Measurements from ENCODE around the gene NAXD. TPM values are rescaled to one million over a fixed set of nuclear protein-coding genes. Genes with fewer than 3 reads are reported as not detected.

The NAXD gene
- polyA plus RNA-seq, 1 donor from 2014 or later: 58.1 TPM

DNA sequence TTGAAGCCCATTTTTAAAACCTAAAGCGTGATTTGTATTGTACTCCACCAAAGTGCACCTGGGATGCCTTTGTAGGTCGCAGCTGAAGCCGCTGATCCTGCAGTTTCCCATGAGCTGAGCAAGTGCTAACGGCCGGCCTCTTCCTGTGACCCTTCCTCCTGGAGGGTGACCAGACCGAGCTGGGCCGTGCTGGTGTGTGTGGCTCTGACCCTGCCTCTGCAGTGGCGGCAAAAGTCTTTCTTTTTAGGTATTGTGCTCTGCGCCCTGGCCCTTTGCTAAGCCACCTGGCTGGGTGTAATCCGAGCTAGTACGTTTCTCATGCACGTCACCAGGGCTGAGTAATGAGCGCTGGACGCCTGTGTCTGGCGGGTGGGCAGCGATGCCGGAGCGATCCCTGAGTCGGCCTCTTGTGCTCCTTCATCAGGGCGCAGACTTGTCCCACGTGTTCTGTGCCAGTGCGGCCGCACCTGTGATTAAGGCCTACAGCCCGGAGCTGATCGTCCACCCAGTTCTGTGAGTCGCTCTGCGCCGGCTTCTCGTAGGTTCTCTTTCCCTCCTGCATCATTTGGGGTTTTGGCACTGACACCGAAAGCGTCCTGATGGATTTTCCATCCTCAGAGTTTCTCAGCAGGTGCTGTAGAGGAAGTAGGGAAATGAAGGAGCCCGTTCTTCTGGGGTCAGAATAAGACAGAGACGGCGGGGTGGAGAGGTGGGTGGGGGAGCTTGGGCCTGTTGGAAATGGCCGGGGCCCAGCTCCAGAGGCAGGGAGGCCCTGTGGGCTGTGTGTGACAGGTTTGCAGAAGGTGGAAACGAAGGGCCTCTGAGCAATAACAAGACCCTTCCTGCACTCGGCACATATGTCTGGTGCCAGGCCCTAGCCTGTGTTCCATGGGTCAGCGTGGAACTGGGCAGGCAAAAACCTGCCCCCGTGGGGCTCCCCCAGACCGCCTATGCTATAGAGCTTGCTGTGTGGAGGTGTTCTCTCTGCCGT is 9.7 kb downstream of the NAXD start:
- Histone ChIP-seq H3K9me3 (ENCODE audit: low read length) (no peaks in the 10 kb centered on the region), H3K9me2 (ENCODE audit: insufficient read depth, low read length) (no peaks in the 10 kb centered on the region), H3K36me3 (ENCODE audit: insufficient read depth, low read length) (no peaks in the 10 kb centered on the region), H3K4me2 (ENCODE audit: low read length) (no peak overlapping the region), H4K20me1 (ENCODE audit: insufficient read depth) (no peaks in the 10 kb centered on the region), H3K27me3 (ENCODE audit: insufficient read depth, low read depth, low read length) (no peaks in the 10 kb centered on the region), H3K4me3 (ENCODE audit: low read length) (no peak overlapping the region), H3K79me2 (replicated peaks; ENCODE audit: insufficient read depth, low read length) (peaks cover 11% of the 10 kb centered on the region), H3K27ac (ENCODE audit: low read length) (no peak overlapping the region), H2AFZ (ENCODE audit: low read depth, low read length) (no peak overlapping the region), H3K9ac (ENCODE audit: low read length) (no peak overlapping the region), H3F3A (ENCODE audit: insufficient read depth, low read length, poor library complexity, severe bottlenecking) (no peaks in the 10 kb centered on the region)
- TF ChIP-seq, protein P1, sequence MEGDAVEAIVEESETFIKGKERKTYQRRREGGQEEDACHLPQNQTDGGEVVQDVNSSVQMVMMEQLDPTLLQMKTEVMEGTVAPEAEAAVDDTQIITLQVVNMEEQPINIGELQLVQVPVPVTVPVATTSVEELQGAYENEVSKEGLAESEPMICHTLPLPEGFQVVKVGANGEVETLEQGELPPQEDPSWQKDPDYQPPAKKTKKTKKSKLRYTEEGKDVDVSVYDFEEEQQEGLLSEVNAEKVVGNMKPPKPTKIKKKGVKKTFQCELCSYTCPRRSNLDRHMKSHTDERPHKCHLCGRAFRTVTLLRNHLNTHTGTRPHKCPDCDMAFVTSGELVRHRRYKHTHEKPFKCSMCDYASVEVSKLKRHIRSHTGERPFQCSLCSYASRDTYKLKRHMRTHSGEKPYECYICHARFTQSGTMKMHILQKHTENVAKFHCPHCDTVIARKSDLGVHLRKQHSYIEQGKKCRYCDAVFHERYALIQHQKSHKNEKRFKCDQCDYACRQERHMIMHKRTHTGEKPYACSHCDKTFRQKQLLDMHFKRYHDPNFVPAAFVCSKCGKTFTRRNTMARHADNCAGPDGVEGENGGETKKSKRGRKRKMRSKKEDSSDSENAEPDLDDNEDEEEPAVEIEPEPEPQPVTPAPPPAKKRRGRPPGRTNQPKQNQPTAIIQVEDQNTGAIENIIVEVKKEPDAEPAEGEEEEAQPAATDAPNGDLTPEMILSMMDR (IDR thresholded peaks at IDR 0.05; ENCODE audit: poor library complexity, severe bottlenecking): no peak
- TF ChIP-seq RAD21 (conservative IDR thresholded peaks at IDR 0.05) (no peak), MXI1 (conservative IDR thresholded peaks at IDR 0.05; ENCODE audit: poor library complexity, severe bottlenecking) (no peak), EP300 (conservative IDR thresholded peaks at IDR 0.05; ENCODE audit: poor library complexity, severe bottlenecking) (no peak), EZH2 (IDR thresholded peaks at IDR 0.05; ENCODE audit: borderline replicate concordance, insufficient read depth, low read length, poor library complexity, severe bottlenecking) (no peak), SMC3 (conservative IDR thresholded peaks at IDR 0.05; ENCODE audit: poor library complexity) (no peak), TAF1 (IDR thresholded peaks at IDR 0.05; ENCODE audit: low read depth) (no peak), POLR2AphosphoS5 (IDR thresholded peaks at IDR 0.05) (no peak)
- TF ChIP-seq, protein P2, sequence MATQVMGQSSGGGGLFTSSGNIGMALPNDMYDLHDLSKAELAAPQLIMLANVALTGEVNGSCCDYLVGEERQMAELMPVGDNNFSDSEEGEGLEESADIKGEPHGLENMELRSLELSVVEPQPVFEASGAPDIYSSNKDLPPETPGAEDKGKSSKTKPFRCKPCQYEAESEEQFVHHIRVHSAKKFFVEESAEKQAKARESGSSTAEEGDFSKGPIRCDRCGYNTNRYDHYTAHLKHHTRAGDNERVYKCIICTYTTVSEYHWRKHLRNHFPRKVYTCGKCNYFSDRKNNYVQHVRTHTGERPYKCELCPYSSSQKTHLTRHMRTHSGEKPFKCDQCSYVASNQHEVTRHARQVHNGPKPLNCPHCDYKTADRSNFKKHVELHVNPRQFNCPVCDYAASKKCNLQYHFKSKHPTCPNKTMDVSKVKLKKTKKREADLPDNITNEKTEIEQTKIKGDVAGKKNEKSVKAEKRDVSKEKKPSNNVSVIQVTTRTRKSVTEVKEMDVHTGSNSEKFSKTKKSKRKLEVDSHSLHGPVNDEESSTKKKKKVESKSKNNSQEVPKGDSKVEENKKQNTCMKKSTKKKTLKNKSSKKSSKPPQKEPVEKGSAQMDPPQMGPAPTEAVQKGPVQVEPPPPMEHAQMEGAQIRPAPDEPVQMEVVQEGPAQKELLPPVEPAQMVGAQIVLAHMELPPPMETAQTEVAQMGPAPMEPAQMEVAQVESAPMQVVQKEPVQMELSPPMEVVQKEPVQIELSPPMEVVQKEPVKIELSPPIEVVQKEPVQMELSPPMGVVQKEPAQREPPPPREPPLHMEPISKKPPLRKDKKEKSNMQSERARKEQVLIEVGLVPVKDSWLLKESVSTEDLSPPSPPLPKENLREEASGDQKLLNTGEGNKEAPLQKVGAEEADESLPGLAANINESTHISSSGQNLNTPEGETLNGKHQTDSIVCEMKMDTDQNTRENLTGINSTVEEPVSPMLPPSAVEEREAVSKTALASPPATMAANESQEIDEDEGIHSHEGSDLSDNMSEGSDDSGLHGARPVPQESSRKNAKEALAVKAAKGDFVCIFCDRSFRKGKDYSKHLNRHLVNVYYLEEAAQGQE (IDR thresholded peaks at IDR 0.05; ENCODE audit: borderline replicate concordance): no peak

- H2AFZ ChIP-seq (ENCODE audit: low read depth, low read length): no peak overlapping the region
- no peaks in the 10 kb centered on the region for H4K20me1 ChIP-seq (ENCODE audit: insufficient read depth)
- H3K36me3 ChIP-seq (ENCODE audit: insufficient read depth, low read length): no peaks in the 10 kb centered on the region
- H3K27me3 ChIP-seq (ENCODE audit: insufficient read depth, low read depth, low read length): no peaks in the 10 kb centered on the region
- H3K79me2 ChIP-seq (replicated peaks; ENCODE audit: insufficient read depth, low read length): peaks cover 5% of the 10 kb centered on the region
- no peak overlapping the region for H3K9ac ChIP-seq (ENCODE audit: low read length)
- no peak overlapping the region for H3K4me2 ChIP-seq (ENCODE audit: low read length)
- H3K9me2 ChIP-seq (ENCODE audit: insufficient read depth, low read length): no peaks in the 10 kb centered on the region
- H3F3A ChIP-seq (ENCODE audit: insufficient read depth, low read length, poor library complexity, severe bottlenecking): no peaks in the 10 kb centered on the region
- H3K27ac ChIP-seq (ENCODE audit: low read length): no peak overlapping the region
- H3K9me3 ChIP-seq (ENCODE audit: low read length): no peaks in the 10 kb centered on the region
- TF ChIP-seq EP300 (conservative IDR thresholded peaks at IDR 0.05; ENCODE audit: poor library complexity, severe bottlenecking) (no peak), SMC3 (conservative IDR thresholded peaks at IDR 0.05; ENCODE audit: poor library complexity) (no peak), EZH2 (IDR thresholded peaks at IDR 0.05; ENCODE audit: borderline replicate concordance, insufficient read depth, low read length, poor library complexity, severe bottlenecking) (no peak), RAD21 (conservative IDR thresholded peaks at IDR 0.05) (no peak), TAF1 (IDR thresholded peaks at IDR 0.05; ENCODE audit: low read depth) (no peak), POLR2AphosphoS5 (IDR thresholded peaks at IDR 0.05) (no peak), MXI1 (conservative IDR thresholded peaks at IDR 0.05; ENCODE audit: poor library complexity, severe bottlenecking) (no peak)
- TF ChIP-seq, protein P2 (IDR thresholded peaks at IDR 0.05; ENCODE audit: borderline replicate concordance): no peak
- TF ChIP-seq, protein P1 (IDR thresholded peaks at IDR 0.05; ENCODE audit: poor library complexity, severe bottlenecking): no peak
- no peak overlapping the region for H3K4me3 ChIP-seq (ENCODE audit: low read length)
Observed at GRCh38 chr13:110625771-110626321, 10.5 kb downstream of the NAXD start.

All from neural cell (in vitro differentiated cells).